Measurements from ENCODE around the gene OR7C1.

OR7C1 gene

GRCh38 chr19:14764401-14764800, 70.6 kb downstream of the OR7C1 start:
- no peak for DNase-seq

- DNase-seq, result no peak
Observed at GRCh38 chr19:14763497-14764145, 71.4 kb downstream of the OR7C1 start.

GRCh38 chr19:14762111-14762510, 72.9 kb downstream of the OR7C1 start:
- DNase-seq, result no peak

GRCh38 chr19:14761607-14762006, 73.4 kb downstream of the OR7C1 start:
- no peak for DNase-seq

GRCh38 chr19:14758816-14759215, 76.2 kb downstream of the OR7C1 start:
- DNase-seq, result no peak

- DNase-seq, result no peak
Observed at GRCh38 chr19:14748601-14749000, 86.4 kb downstream of the OR7C1 start.
